Fibroblast of lung (primary cell): ENCODE data around the gene MOSMO.

ENCODE experiments used
- EZH2 ChIP-seq: IDR thresholded peaks from 2 replicates; pipeline ENCODE4 v1.5.1; 2012; ENCODE audit warnings: low read length, control low read depth, mild to moderate bottlenecking; ENCODE audit errors: missing control alignments
- TF ChIP-seq, protein P1 (sequence below), 2 donors: IDR thresholded peaks in 1 of 2; conservative IDR thresholded peaks in 1 of 2; 1 replicate in 1 of 2; 2 replicates in 1 of 2; pipeline ENCODE4 v1.5.1; 2011 to 2012; ENCODE audit warnings: low read length in 2 of 2, control low read depth in 1 of 2, inconsistent platforms in 1 of 2, low read depth in 1 of 2, mild to moderate bottlenecking in 1 of 2

DNA sequence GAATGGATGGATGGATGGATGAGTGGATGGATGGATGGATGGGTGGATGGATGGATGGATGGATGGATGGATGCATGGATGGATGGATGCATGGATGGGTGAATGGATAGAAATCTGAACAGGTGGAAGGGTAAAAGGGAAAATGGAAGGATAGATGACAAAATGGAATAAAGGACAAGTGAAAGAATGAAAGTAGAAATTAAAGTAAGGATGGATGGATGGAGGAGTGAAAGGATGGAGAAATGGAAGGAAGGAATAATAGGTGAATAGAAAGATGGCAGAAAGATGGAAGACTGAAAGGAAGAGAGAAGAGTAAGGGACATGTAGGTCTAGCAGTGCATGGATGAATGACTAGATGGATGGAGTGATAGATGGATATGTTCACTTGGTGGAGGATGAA is 114.3 kb downstream of the MOSMO start:
- TF ChIP-seq, protein P1, sequence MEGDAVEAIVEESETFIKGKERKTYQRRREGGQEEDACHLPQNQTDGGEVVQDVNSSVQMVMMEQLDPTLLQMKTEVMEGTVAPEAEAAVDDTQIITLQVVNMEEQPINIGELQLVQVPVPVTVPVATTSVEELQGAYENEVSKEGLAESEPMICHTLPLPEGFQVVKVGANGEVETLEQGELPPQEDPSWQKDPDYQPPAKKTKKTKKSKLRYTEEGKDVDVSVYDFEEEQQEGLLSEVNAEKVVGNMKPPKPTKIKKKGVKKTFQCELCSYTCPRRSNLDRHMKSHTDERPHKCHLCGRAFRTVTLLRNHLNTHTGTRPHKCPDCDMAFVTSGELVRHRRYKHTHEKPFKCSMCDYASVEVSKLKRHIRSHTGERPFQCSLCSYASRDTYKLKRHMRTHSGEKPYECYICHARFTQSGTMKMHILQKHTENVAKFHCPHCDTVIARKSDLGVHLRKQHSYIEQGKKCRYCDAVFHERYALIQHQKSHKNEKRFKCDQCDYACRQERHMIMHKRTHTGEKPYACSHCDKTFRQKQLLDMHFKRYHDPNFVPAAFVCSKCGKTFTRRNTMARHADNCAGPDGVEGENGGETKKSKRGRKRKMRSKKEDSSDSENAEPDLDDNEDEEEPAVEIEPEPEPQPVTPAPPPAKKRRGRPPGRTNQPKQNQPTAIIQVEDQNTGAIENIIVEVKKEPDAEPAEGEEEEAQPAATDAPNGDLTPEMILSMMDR (conservative IDR thresholded peaks at IDR 0.05 in 1 of 2, IDR thresholded peaks at IDR 0.05 in 1 of 2; ENCODE audit: low read depth in 1 of 2, low read length in 2 of 2): no peak
- TF ChIP-seq EZH2: no peak
